Measurements from ENCODE around the gene TNRC6B.

TNRC6B gene

DNA sequence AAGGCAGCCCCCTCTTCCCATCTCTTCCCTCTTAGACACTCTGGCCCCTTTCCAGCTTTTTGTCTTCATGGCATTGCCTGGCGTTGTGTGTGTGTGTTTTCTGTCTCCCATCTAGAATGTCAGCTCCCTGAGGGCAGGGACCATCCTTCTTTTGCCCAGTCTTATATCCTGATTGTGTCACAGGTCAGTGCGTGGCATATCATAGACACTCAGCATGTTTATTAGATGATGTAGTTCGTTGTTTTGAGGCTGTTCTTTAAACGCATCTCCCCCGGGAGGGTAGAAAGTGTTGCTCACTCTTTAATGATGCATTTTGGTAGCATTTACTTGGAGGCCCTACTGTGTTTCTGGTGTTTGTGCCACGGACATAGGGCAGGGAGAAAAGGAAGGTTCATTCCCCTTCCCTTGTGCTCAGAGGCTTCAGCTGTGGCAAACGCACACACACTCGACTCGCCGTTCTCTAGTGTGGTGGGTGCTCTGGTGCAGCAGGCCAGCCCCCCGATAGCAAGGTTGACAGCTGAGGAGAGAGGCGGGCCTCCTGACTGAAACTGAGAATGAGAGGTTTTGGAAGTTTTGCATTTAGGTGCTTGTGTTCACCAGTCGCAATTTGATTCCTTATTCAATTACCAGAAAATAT, 60.2 kb downstream of the TNRC6B start:
- in situ Hi-C loops (cut with HindIII; ENCODE audit: low sequenced_read_pairs), result no loop called here

DNA sequence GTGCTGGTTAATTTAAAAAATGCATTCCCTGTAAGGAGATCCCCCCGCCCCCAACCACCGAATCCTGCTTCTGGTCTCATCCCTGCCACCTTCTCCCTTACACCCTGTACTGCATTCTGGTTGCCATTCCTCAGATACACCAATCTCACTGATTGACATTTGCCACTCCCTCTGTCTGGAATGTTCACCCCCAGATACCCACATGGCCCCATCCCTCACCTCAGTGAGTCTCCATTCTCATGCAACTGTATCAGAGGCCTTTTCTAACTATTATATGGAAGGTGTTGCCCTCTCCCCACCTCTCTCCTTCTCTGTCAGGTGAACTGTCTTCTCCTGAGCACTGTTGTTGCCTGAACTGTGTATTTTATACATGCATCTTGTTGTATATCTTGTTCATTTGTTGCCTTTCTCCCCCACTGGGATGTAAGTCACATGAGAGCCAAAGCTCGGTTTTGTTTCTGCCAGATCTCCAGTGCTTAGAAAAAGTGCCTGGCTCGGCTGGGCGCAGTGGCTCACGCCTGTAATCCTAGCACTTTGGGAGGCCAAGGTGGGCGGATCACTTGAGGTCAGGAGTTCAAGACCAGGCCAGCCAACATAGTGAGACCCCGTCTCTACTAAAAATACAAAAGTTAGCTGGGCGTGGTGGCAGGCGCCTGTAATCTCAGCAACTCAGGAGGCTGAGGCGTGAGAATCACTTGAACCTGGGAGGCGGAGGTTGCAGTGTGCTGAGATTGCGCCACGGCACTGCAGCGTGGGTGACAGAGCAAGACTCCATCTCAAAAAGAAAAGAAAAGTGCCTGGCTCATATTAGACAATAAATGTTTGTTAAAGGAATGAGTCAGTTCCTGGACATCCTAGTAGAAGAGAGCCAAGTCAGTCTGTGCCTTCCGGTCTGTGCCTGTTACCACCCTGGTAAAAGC, 61.0 kb downstream of the TNRC6B start:
- in situ Hi-C loops (cut with HindIII; ENCODE audit: low sequenced_read_pairs), result no loop called here

DNA sequence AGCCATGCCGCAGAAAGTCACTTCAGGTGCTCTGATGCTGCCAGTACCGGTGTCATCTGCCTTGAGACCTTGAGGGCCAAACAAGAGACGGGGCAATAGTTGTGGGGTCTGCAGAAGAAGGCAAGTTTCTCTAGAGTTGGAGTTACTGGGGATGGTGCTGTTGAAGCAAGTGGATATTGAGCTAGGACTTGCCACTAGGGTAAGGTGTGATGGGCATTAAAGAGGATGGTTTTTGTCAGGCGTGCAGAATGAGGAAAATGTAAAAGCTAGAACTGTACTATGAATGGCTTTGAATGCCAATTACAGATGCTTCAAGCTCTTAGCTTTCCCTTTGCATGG, 61.6 kb downstream of the TNRC6B start:
- in situ Hi-C loops (cut with HindIII; ENCODE audit: low sequenced_read_pairs), result no loop called here

DNA sequence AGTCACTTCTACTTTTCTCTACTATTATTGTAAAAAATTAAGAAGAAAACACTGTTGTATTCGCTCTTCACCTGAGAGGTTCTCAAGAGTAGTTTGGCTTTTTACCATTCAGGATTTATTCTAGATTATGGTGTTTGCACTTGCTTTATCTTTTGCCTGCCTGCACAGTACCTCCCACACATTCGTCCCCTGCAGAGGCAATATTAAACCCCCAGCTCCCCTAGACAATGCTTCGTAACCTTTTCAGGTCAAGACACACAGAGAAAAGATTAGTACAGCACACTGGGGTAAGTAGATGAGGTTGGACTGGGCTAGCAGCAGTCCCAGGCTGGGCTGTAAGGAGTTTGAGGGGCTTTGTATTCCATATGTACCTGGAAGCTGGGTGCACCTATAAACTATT, 62.4 kb downstream of the TNRC6B start:
- in situ Hi-C loops (cut with HindIII; ENCODE audit: low sequenced_read_pairs), result loop anchor here (10.0 kb wide), 1 partner anchor 55 kb away; no protein-coding TSS in a partner anchor

DNA sequence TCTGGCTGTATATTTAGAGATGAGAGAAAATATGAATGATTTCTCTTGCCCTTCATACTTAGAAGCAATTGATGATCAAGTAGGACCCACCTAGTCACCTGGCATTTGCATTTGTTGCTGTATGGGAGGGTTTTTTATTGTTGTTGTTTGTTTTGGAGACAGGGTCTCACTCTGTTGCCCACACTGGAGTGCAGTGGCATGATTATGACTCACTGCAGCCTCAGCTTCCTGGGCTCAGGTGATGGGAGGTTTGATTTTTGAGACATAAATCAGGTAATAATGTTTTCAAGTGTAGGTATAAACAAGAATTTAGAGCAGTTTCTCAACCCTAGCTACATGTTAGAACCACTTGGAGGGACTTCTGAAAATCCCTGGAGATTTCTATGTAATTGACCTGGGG, 63.0 kb downstream of the TNRC6B start:
- in situ Hi-C loops (cut with HindIII; ENCODE audit: low sequenced_read_pairs), result loop anchor here (10.0 kb wide), 1 partner anchor 56 kb away; no protein-coding TSS in a partner anchor

DNA sequence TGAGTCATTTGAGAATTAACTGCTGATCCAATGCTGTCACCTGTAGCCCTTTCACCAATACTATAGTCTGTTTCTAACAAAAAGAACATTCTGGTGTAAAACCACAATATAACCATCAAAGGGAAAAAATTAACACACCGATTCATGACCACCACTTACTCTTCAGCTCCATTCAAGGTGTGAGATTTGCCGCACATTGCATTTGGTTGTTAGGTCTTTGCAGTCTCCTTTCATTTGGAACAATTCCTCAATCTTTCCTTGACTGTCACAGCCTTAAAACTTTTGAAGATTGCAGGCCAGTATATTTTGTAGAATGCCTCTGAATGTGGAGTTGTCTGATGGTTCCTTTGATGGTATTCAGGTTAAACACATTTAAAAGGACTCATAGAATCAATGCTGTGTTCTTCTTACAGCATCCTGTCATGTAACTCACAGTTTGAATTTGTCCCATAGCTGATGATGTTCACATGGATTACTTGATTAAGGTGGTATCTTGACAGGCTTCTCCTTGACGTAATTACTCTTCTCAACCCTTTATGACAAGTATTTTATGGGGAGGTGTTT, 63.6 kb downstream of the TNRC6B start:
- in situ Hi-C loops (cut with HindIII; ENCODE audit: low sequenced_read_pairs), result loop anchor here (10.0 kb wide), 1 partner anchor 56 kb away; no protein-coding TSS in a partner anchor

DNA sequence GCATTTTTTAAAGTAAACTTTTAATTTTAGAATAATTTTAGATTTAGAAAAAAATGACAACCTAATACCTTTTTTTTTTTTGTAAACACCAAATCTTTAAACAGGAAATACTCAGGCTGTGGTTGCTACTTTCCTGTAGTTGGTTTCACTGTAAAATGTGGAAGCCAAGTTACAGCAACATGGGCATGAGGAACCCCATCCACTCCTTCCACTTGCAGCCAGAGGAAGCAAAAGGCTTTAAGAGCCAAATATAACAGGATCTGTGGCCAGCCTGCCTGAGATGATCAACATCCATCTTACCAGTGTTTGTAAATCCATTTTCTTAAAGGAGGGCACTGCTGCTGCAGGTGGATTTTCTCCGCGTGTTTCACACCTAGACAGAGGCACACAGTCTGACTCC, 66.2 kb downstream of the TNRC6B start:
- in situ Hi-C loops (cut with HindIII; ENCODE audit: low sequenced_read_pairs), result loop anchor here (10.0 kb wide), 1 partner anchor 59 kb away; no protein-coding TSS in a partner anchor

DNA sequence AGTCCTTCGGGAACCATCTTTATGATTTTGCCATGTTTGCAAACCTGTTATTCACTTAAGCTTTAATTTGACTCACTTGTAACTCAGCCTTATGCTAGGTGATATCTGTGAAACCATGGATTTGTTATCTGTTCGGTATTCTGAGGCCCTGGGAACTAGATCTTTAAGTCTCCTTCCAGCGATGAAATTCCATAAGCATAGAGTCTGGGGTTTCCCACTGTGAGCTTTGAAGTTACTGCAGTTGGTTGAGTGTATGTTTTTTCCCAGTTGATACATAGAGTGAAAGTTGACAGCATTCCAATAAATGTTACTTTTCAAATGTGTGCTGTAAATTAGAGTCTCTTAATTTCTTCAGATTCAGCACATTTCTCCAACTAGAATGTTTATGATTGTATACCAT, 66.9 kb downstream of the TNRC6B start:
- in situ Hi-C loops (cut with HindIII; ENCODE audit: low sequenced_read_pairs), result loop anchor here (10.0 kb wide), 1 partner anchor 60 kb away; no protein-coding TSS in a partner anchor

DNA sequence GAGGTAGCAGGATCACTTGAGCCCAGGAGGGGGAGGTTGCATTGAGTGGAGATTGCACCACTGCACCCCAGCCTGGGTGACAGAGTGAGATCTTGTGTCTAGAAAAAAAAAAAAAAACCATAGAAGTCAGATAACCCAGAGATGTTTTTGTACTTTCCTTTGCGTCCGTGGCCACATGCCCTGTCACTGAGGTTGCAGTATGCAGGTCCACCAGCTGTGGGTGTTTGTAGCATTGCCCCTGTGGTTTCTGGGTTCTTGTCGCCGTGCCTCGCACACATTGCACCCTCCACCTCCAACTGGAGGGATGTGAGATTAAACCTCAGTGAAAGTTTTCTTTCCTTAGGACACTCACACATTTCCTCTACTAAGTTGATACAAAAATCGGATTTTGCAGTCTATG, 70.3 kb downstream of the TNRC6B start:
- in situ Hi-C loops (cut with HindIII; ENCODE audit: low sequenced_read_pairs), result loop anchor here (10.0 kb wide), 1 partner anchor 63 kb away; no protein-coding TSS in a partner anchor

DNA sequence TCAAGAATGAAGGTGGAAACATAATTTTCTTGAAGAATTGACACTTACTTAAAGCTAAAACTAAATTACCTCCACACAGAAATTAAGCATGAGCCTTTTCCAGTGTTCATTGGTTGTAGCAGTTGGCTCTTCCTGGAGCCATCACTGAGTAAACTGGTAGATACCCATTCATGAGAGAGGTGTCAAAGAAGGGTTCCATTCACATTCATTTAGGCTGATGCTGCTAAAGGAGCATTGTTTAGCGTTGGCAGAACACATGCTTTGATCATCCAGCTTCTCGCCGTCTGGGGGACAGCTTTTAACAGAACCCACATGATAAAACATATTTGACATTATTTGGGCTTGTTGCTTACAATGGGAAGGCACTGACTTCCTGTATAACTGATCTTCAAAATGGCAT, 71.6 kb downstream of the TNRC6B start:
- in situ Hi-C loops (cut with HindIII; ENCODE audit: low sequenced_read_pairs), result loop anchor here (10.0 kb wide), 1 partner anchor 64 kb away; no protein-coding TSS in a partner anchor

DNA sequence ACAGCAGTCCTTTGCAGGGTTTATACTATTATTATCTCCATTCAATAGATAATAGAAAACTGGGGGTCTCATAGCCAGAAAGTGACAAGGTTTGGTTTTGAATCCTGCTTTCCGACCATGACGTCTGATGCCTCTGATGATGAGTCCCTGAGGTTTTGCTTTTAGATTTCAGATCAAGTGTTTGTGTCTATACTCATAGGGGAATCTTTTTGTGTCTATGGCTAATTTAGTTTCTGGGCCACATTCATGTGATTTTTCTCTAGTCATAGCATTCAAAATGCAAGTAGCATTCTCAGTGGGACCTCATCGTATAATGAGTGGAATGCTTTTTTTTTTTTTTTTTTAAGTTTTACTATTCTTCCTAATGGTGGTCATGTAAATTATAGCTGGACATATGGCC, 72.9 kb downstream of the TNRC6B start:
- in situ Hi-C loops (cut with HindIII; ENCODE audit: low sequenced_read_pairs), result no loop called here

DNA sequence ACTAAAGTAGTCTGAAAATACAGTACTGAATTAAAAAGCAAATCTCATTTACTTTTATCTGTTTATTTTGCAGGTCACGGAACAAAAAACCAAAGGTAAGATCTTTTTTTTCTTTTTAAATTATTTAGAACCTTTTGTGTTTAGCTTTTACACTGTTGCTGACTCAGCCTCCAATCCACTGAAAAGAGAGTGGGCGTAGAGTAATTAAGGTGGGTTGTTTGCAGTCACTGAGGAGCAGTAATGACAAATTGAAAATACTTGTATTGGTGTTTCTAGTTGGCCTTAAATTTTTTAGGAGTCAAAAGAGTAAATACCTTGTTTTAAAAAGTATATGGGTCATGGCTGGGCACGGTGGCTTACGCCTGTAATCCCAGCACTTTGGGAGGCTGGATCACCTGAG, 73.4 kb downstream of the TNRC6B start:
- in situ Hi-C loops (cut with HindIII; ENCODE audit: low sequenced_read_pairs), result no loop called here

DNA sequence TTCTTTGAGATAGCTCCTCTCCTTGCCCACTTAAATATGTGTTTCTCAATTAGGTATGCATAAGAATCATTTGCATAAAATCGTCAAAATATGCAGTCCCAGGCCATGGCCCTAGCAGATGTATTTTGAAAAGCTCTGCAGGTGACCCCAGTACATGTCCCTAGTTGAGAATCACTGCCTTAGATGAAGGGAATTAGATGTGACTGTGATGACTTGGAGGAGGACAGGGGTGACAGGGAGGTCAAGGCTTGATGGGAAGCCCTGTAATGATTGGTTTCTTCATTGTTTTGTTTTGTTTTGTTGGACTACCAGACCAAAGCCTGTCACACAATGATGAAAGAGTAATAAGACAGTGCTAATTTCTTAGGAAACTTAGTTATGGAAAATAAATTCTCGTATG, 74.4 kb downstream of the TNRC6B start:
- in situ Hi-C loops (cut with HindIII; ENCODE audit: low sequenced_read_pairs), result no loop called here

DNA sequence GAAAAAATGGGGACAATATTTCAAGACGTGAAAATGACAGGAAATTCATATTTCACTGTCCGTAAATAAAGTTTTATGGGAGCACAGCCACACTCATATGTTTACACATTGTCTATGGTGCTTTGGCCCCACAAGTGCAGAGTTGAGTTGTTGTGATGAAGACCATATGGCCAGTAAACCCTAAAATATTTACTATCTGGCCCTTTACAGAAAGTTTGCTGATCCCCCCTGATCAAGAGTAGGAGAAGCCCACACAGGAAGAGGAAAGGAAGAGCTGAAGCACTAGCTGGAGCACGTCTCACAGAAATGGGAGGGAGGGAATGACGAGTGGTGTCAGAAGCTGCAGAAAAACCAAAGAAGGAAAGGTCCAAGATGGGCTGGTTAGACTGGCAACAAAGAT, 78.8 kb downstream of the TNRC6B start:
- in situ Hi-C loops (cut with HindIII; ENCODE audit: low sequenced_read_pairs), result no loop called here

DNA sequence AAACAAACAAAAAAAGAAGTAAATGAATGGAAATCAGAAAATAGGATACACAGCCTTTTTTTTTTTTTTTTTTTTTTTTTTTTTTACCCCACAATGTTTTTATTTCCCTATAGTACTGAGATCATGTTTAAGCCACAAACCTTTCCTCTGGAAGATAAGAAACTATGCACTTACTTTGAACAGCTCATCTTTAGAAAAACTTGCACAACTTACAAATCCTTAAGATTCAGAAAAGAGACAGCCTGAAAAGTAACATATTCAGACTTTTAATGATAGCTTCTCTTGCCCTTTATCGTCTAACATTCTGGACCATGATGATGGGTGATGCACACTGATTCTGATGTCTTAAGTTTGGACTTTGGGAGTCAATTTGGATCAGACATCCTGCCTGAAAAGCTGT, 80.3 kb downstream of the TNRC6B start:
- in situ Hi-C loops (cut with HindIII; ENCODE audit: low sequenced_read_pairs), result no loop called here

DNA sequence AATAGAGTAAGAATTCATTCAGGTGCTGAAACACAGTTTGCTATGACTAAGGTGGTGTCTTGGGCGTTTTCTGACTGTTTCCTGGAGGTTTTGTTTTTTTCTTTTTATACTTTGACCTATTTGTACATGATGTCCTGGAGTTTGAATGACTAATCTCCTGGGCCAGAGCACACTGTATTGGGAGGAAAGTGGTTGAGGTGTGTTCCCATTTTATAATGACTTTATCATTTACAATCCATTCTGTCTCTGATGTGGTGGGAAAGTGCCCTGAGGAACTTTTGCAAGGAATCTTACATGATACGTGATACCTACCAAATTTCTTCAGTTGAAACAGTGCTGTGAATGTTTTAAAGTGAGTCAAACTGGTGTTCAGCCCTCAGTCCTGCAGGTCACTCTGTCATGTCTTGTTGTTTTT, 80.8 kb downstream of the TNRC6B start:
- in situ Hi-C loops (cut with HindIII; ENCODE audit: low sequenced_read_pairs), result no loop called here

DNA sequence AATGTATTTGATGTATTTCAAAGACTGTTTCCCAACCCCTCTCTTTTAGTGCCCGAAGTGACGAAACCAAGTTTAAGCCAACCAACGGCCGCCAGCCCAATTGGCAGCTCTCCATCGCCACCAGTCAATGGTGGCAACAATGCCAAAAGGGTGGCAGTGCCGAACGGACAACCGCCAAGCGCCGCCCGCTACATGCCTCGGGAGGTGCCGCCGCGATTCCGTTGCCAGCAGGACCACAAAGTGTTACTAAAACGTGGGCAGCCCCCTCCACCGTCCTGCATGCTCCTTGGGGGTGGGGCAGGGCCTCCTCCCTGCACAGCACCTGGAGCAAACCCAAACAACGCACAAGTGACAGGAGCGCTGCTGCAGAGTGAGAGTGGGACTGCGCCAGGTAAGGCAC, 84.1 kb downstream of the TNRC6B start:
- in situ Hi-C loops (cut with HindIII; ENCODE audit: low sequenced_read_pairs), result no loop called here

DNA sequence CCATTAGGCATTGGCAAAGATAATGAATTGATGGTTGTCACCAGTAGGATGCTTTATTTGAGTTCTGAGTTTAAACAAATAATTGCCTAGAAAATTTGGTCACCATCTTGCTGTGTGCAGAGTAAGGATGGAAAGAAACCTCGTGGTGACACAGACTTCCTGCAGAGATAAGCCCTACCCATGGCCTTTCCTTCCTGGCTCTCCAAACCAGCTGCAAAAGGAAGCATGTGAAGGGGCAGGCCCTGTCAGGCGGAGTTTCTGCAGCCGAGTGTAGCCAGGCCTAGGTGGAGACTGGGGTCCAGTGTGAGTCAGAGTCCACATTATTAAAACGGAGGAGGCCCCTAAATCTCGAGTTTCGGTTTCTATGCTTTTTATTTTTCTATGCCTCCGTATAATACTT, 85.5 kb downstream of the TNRC6B start:
- in situ Hi-C loops (cut with HindIII; ENCODE audit: low sequenced_read_pairs), result no loop called here

DNA sequence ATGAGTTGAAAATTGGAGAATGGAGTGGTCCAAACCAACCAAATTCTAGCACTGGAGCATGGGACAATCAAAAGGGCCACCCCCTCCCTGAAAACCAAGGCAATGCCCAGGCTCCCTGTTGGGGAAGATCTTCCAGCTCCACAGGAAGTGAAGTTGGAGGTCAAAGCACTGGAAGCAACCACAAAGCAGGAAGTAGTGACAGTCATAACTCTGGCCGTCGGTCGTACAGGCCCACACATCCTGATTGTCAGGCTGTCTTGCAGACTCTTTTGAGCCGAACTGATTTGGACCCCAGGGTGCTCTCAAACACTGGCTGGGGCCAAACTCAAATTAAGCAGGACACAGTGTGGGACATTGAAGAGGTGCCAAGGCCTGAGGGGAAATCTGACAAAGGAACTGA, 88.1 kb downstream of the TNRC6B start:
- in situ Hi-C loops (cut with HindIII; ENCODE audit: low sequenced_read_pairs), result no loop called here

DNA sequence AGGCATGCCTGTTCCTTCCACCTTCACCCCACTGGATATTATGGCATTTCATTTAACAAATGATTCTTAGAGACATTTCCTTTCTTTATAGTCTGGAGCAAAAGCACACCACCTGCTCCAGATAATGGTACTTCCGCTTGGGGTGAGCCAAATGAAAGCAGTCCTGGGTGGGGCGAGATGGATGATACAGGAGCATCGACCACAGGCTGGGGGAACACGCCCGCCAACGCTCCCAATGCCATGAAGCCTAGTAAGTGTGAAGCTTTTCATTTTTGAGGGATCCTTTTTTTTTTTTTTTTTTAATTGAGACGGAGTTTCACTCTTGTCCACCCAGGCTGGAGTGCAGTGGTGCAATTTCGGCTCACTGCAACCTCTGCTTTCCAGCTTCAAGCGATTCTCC, 92.3 kb downstream of the TNRC6B start:
- in situ Hi-C loops (cut with HindIII; ENCODE audit: low sequenced_read_pairs), result no loop called here

DNA sequence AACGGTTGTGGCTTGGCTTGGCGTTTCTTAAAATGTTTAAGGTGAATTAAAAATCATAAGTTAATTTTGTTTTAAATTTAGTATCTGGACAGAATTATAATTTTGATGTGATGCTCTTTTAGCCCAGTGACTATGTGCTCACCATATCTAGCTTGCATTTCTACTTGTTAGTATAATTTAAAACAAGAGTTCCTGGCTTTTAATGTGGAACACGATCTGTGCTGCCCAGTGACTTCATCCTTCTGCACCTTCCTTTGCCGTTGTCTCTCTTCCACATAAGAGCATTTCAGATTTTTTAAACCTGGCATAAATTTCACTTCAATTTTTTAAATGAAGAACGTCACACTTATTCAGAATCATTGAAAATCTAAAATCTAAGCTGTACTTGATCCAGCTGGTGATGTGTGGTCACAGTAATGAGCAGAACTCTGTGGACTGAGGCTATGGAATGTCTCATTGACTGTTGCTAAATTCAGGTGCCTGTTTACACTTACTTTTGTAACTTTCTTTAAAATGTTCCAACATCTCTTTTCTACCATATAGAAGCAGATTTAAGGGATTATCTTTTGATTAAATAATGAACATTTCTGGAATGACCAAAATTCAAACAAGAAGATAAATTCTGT, 93.1 kb downstream of the TNRC6B start:
- in situ Hi-C loops (cut with HindIII; ENCODE audit: low sequenced_read_pairs), result no loop called here

All from DLD1 (cell line).